GM12878 (cell line): ENCODE measurements around the gene POLR1F. TPM values are rescaled to one million over a fixed set of nuclear protein-coding genes. Genes with fewer than 3 reads are reported as not detected.

Source experiments
- ATAC-seq: fragments of 200-7000 bp; cut with Tn5 transposase; 3 replicates; pipeline ENCODE4 v1.9.1; 2020; ENCODE audit warnings: mild to moderate bottlenecking, moderate library complexity
- BruUV-seq: library from RNA; stranded (reverse); fragments of 400-500 nt; replicated peaks from 2 replicates; lab custom pipeline; 2021; lab: Mats Ljungman, UMichigan
- CTCF ChIA-PET: fragments of 300-600 bp; sonication (Branson Sonifier 250); formaldehyde crosslinking; extraction: SDS; loops from one replicate; lab custom pipeline; 2021; ENCODE audit warnings: inconsistent platforms; lab: Yijun Ruan, JAX
- POLR2A ChIA-PET: fragments of 350-600 bp; formaldehyde crosslinking; extraction: SDS; loops from one replicate; lab custom pipeline; 2021; ENCODE audit warnings: inconsistent platforms; lab: Charles Lee
- RAD21 ChIA-PET: fragments of 300-600 bp; sonication (Branson Sonifier 250); formaldehyde crosslinking; loops from one replicate; lab custom pipeline; 2023; ENCODE audit warnings: antibody characterized with exemption; ENCODE audit not compliant: unreplicated experiment; lab: Charles Lee
- SMC1A ChIA-PET: fragments of 300-600 bp; sonication (Branson Sonifier 250); formaldehyde crosslinking; loops from one replicate; lab custom pipeline; 2023; ENCODE audit not compliant: unreplicated experiment, uncharacterized antibody; lab: Charles Lee
- DNase-seq: peaks from one replicate; pipeline ENCODE4 v3.0.0-alpha.2; 2011; ENCODE audit warnings: low read depth, low spot score
- FAIRE-seq: peaks from 3 replicates; lab custom pipeline; 2011; peaks lifted over from hg19 to GRCh38; lab: Jason Lieb, UNC
- H2AFZ ChIP-seq: 2 replicates; pipeline ENCODE4 v1.6.0; 2011; ENCODE audit warnings: low read depth, low read length, control low read depth; ENCODE audit not compliant: control insufficient read depth
- H3K27ac ChIP-seq: 2 replicates; pipeline ENCODE4 v1.5.1; 2011; ENCODE audit warnings: control low read depth; ENCODE audit not compliant: control insufficient read depth, insufficient read depth
- H3K27me3 ChIP-seq, 2 experiments: replicated peaks in 1 of 2; 2 replicates each; pipeline versions ENCODE4 v1.6.0 to v1.6.1; 2011; ENCODE audit warnings: low read length in 1 of 2; ENCODE audit not compliant: control insufficient read depth in 2 of 2, insufficient read depth in 2 of 2
- H3K36me3 ChIP-seq, 2 experiments: 2 replicates each; pipeline ENCODE4 v1.5.1; 2011; ENCODE audit warnings: low read length in 1 of 2; ENCODE audit not compliant: control insufficient read depth in 2 of 2, insufficient read depth in 2 of 2
- H3K4me1 ChIP-seq: 2 replicates; pipeline ENCODE4 v1.6.1; 2011; ENCODE audit warnings: mild to moderate bottlenecking, low read length, moderate library complexity, mixed read lengths; ENCODE audit not compliant: control insufficient read depth, insufficient read depth
- H3K4me2 ChIP-seq: 2 replicates; pipeline ENCODE4 v1.6.0; 2011; ENCODE audit warnings: control low read depth; ENCODE audit not compliant: control insufficient read depth, insufficient read depth
- H3K4me3 ChIP-seq: fragments of 200-600 bp; sonication (generic); 2 replicates; pipeline ENCODE4 v1.5.1; 2016
- H3K79me2 ChIP-seq: 2 replicates; pipeline ENCODE4 v1.6.0; 2011; ENCODE audit warnings: low read length; ENCODE audit not compliant: control insufficient read depth, insufficient read depth
- H3K9ac ChIP-seq: 2 replicates; pipeline ENCODE4 v1.8.0; 2011; ENCODE audit warnings: low read length, control low read depth, mixed read lengths; ENCODE audit not compliant: control insufficient read depth, insufficient read depth
- H3K9me3 ChIP-seq: replicated peaks from 3 replicates; pipeline ENCODE4 v1.5.1; 2011; ENCODE audit warnings: mild to moderate bottlenecking, low read length; ENCODE audit not compliant: control insufficient read depth, insufficient read depth
- H4K20me1 ChIP-seq: 2 replicates; pipeline ENCODE4 v1.6.0; 2011; ENCODE audit not compliant: control insufficient read depth, insufficient read depth
- CREM ChIP-seq: IDR thresholded peaks from 2 replicates; pipeline ENCODE4 v1.6.1; 2014; ENCODE audit warnings: antibody characterized with exemption, low read depth
- CTCF ChIP-seq, 3 experiments: IDR thresholded peaks in 2 of 3; conservative IDR thresholded peaks in 1 of 3; 2 replicates each; pipeline ENCODE4 v1.5.1; 2011; ENCODE audit warnings: low read depth in 3 of 3, low read length in 3 of 3, mild to moderate bottlenecking in 3 of 3, control low read depth in 2 of 3, moderate library complexity in 2 of 3, inconsistent platforms in 1 of 3, mixed read lengths in 1 of 3; ENCODE audit not compliant: control insufficient read depth in 2 of 3, insufficient read depth in 1 of 3; ENCODE audit errors: extremely low read depth in 1 of 3
- EED ChIP-seq: sonication (generic); IDR thresholded peaks from 2 replicates; pipeline ENCODE4 v1.6.1; 2016; ENCODE audit warnings: antibody characterized with exemption, low read depth
- ESRRA ChIP-seq: IDR thresholded peaks from 2 replicates; pipeline ENCODE4 v1.6.1; 2012; ENCODE audit warnings: mild to moderate bottlenecking, low read length, improper control_type of control experiment
- FOXM1 ChIP-seq: IDR thresholded peaks from 2 replicates; pipeline ENCODE4 v1.6.1; 2012; ENCODE audit warnings: low read depth, mild to moderate bottlenecking, inconsistent platforms, low read length, moderate library complexity
- KAT2A ChIP-seq: conservative IDR thresholded peaks from 2 replicates; pipeline ENCODE4 v1.6.1; 2011; ENCODE audit warnings: low read depth, low read length; ENCODE audit not compliant: control insufficient read depth
- MEF2A ChIP-seq: IDR thresholded peaks from 2 replicates; pipeline ENCODE4 v1.6.1; 2011; ENCODE audit warnings: low read depth, mild to moderate bottlenecking, low read length, moderate library complexity; ENCODE audit not compliant: insufficient read depth
- MTA2 ChIP-seq: fragments of 450-650 bp; IDR thresholded peaks from 2 replicates; pipeline ENCODE4 v1.6.1; 2016; ENCODE audit warnings: low read depth, mild to moderate bottlenecking, moderate library complexity
- NBN ChIP-seq: fragments of 450-650 bp; IDR thresholded peaks from 2 replicates; pipeline ENCODE4 v1.6.1; 2016
- NFXL1 ChIP-seq: fragments of 450-650 bp; IDR thresholded peaks from 2 replicates; pipeline ENCODE4 v1.6.1; 2017; ENCODE audit warnings: antibody characterized with exemption, mild to moderate bottlenecking, borderline replicate concordance
- NKRF ChIP-seq: fragments of 450-650 bp; conservative IDR thresholded peaks from 2 replicates; pipeline ENCODE4 v1.6.1; 2017; ENCODE audit warnings: mild to moderate bottlenecking, moderate library complexity
- POLR2AphosphoS2 ChIP-seq: IDR thresholded peaks from 2 replicates; pipeline ENCODE4 v1.6.1; 2011; ENCODE audit warnings: low read depth, mild to moderate bottlenecking, low read length, improper control_type of control experiment, moderate library complexity
- RB1 ChIP-seq: fragments of 450-650 bp; formaldehyde crosslinking; IDR thresholded peaks from 2 replicates; pipeline ENCODE4 v1.6.1; 2017; ENCODE audit warnings: mild to moderate bottlenecking, borderline replicate concordance
- SMARCA5 ChIP-seq: fragments of 450-650 bp; IDR thresholded peaks from 2 replicates; pipeline ENCODE4 v1.6.1; 2017; ENCODE audit warnings: mild to moderate bottlenecking
- SP1 ChIP-seq: IDR thresholded peaks from one replicate; pipeline ENCODE4 v1.6.1; 2011; ENCODE audit warnings: low read depth, low read length
- SREBF1 ChIP-seq: IDR thresholded peaks from 2 replicates; pipeline ENCODE4 v1.6.1; 2012; ENCODE audit warnings: mild to moderate bottlenecking, low read length
- SUZ12 ChIP-seq: fragments of 200-600 bp; sonication (generic); IDR thresholded peaks from one replicate; pipeline ENCODE4 v1.6.1; 2018; ENCODE audit warnings: antibody characterized with exemption, mild to moderate bottlenecking; ENCODE audit not compliant: unreplicated experiment
- ZNF274 ChIP-seq: IDR thresholded peaks from one replicate; pipeline ENCODE4 v1.8.0; 2011; ENCODE audit not compliant: insufficient read length, insufficient read depth
- ZNF622 ChIP-seq: fragments of 450-650 bp; IDR thresholded peaks from 2 replicates; pipeline ENCODE4 v1.6.1; 2017; ENCODE audit warnings: mild to moderate bottlenecking, inconsistent platforms
- WGBS: methylation state at CpG from one replicate; pipeline ENCODE4 v1.1.6; 2016; ENCODE audit warnings: low lambda C conversion rate; ENCODE audit not compliant: insufficient replicate concordance, insufficient coverage; ENCODE audit errors: missing lambda C conversion rate; 5-methylcytosine and 5-hydroxymethylcytosine counted together
- in situ Hi-C: fragments of 300-500 bp; cut with MboI; formaldehyde crosslinking; loops from 9 replicates; pipeline ENCODE4 v1.14.3; 2018; ENCODE audit warnings: mixed read lengths
- intact Hi-C: fragments of 100-400 bp; cut with micrococcal nuclease; formaldehyde crosslinking; loops from one replicate; pipeline ENCODE4 v1.14.2; 2022; ENCODE audit not compliant: unreplicated experiment
- polyA plus RNA-seq, 11 experiments: library from polyadenylated mRNA; depleted of rRNA in 4 of 11; unstranded in 6 of 11; stranded (reverse) in 5 of 11; fragments of >200 nt; fragmentation: Nextera tagmentation in 4 of 11; fragmentation: Illumina TruSeq in 1 of 11; extraction: Ambion mirVana in 4 of 11; extraction: Trizol in 1 of 11; gene quantifications; 1 replicate in 1 of 11; 2 replicates in 10 of 11; pipeline versions ENCODE4 v1.2.1 to v1.2.3, GENCODE V29; 2011 to 2016; ENCODE audit warnings: inconsistent platforms in 2 of 11, missing spikeins in 2 of 11, low read depth in 1 of 11
- total RNA-seq, 4 experiments: library from RNA; depleted of rRNA in 3 of 4; stranded (reverse); fragments of >200 nt in 3 of 4; fragmentation: Illumina TruSeq in 1 of 4; extraction: Trizol in 1 of 4; gene quantifications; 2 replicates each; pipeline versions ENCODE4 v1.2.1 to v1.2.3, GENCODE V29; 2013 to 2021
- TF ChIP-seq, protein P1 (sequence below): fragments of 450-650 bp; IDR thresholded peaks from 2 replicates; pipeline ENCODE4 v1.6.1; 2017; ENCODE audit warnings: antibody characterized with exemption, mild to moderate bottlenecking, moderate library complexity

POLR1F gene
- total and polyA plus RNA-seq, 10 of the 15 experiments (the other 5 are each of a cell fraction or from before 2014, with no cell fraction given) = 16.9 to 129 (median 29.7) TPM

- Histone ChIP-seq H4K20me1 (no peaks in the 10 kb centered on the region), H3K9ac (no peak overlapping the region), H3K27ac (no peak overlapping the region), H3K36me3 (peaks cover 2 to 6% of the 10 kb centered on the region in 2 experiments; a peak in 3 of 4 replicates), H3K4me1 (no peaks in the 10 kb centered on the region), H2AFZ (no peak overlapping the region), H3K4me3 (no peak overlapping the region), H3K4me2 (no peak overlapping the region), H3K9me3 (no peaks in the 10 kb centered on the region), H3K27me3 (no peaks in the 10 kb centered on the region)
- FAIRE-seq (no peak), DNase-seq (no peak), ATAC-seq (no peak)
- no TSS peak for BruUV-seq
- in situ Hi-C loops = no loop called here
- intact Hi-C loops = no loop called here
- WGBS = 97% methylated on average over 3 of the region's 3 CpGs
- ChIA-PET CTCF (interaction anchor here (2.3 to 3.7 kb wide), 2 partner anchors 8 to 14 kb away, joined by 12 to 24 read pairs; partner anchors contain the start of gene POLR1F), SMC1A (interaction anchor here (1.0 to 1.3 kb wide), 3 partner anchors 10 to 34 kb away, joined by 3 to 5 read pairs (median 4); no protein-coding TSS in a partner anchor)
- TF ChIP-seq SUZ12 (no peak), SMARCA5 (no peak), CREM (no peak), NBN (no peak), ZNF274 (no peak), MTA2 (no peak), ZNF622 (no peak), SP1 (no peak), NFXL1 (no peak), EED (no peak), FOXM1 (no peak), CTCF (IDR thresholded peaks at IDR 0.05 in 2 of 3, conservative IDR thresholded peaks at IDR 0.05 in 1 of 3; ENCODE audit: control insufficient read depth in 2 of 3, extremely low read depth in 1 of 3, insufficient read depth in 1 of 3, low read depth in 3 of 3, low read length in 3 of 3) (no peak), POLR2AphosphoS2 (no peak), SREBF1 (no peak), MEF2A (no peak), ESRRA (no peak), RB1 (no peak), KAT2A (no peak), NKRF (no peak)
- TF ChIP-seq, protein P1, sequence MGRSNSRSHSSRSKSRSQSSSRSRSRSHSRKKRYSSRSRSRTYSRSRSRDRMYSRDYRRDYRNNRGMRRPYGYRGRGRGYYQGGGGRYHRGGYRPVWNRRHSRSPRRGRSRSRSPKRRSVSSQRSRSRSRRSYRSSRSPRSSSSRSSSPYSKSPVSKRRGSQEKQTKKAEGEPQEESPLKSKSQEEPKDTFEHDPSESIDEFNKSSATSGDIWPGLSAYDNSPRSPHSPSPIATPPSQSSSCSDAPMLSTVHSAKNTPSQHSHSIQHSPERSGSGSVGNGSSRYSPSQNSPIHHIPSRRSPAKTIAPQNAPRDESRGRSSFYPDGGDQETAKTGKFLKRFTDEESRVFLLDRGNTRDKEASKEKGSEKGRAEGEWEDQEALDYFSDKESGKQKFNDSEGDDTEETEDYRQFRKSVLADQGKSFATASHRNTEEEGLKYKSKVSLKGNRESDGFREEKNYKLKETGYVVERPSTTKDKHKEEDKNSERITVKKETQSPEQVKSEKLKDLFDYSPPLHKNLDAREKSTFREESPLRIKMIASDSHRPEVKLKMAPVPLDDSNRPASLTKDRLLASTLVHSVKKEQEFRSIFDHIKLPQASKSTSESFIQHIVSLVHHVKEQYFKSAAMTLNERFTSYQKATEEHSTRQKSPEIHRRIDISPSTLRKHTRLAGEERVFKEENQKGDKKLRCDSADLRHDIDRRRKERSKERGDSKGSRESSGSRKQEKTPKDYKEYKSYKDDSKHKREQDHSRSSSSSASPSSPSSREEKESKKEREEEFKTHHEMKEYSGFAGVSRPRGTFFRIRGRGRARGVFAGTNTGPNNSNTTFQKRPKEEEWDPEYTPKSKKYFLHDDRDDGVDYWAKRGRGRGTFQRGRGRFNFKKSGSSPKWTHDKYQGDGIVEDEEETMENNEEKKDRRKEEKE = no peak
- TF ChIP-seq, all 136 proteins: peak for 0
- POLR2A ChIA-PET = no interaction called here
- RAD21 ChIA-PET = interaction anchor here (1.4 to 1.7 kb wide), 2 partner anchors 8 to 13 kb away, joined by 3 to 6 read pairs; partner anchors contain the start of gene POLR1F
- H3K79me2 ChIP-seq = peaks cover 10% of the 10 kb centered on the region
Observed at GRCh38 chr7:19700936-19701335, 7.9 kb downstream of the POLR1F start.
